ENCODE measurements around the gene CDH11. TPM values are rescaled to one million over a fixed set of nuclear protein-coding genes. Genes with fewer than 3 reads are reported as not detected.

The CDH11 gene
- total RNA-seq, 1 donor from 2014 or later, result 94.1 TPM

GRCh38 chr16:65124212-65124548 is 2.3 kb upstream of the CDH11 start:
- H3K36me3 ChIP-seq, result no peaks in the 10 kb centered on the region
- intact Hi-C loops (cut with DNase I), result no loop called here
- H3K4me3 ChIP-seq, result peak overlapping the region; percentile 59
- H3K27ac ChIP-seq, result peak overlapping the region; percentile 77
- no peak for TF ChIP-seq CTCF (IDR thresholded peaks at IDR 0.05)
- H3K4me1 ChIP-seq, result peaks cover 9% of the 10 kb centered on the region
- H3K27me3 ChIP-seq (ENCODE audit: low read depth), result peaks cover 42% of the 10 kb centered on the region
- DNase-seq (no peak), ATAC-seq (no peak)
- H3K9me3 ChIP-seq, result no peaks in the 10 kb centered on the region

GRCh38 chr16:65123396-65124211 is 1.7 kb upstream of the CDH11 start:
- ATAC-seq (peak; percentile 18 to 26), DNase-seq (peak; percentile 47)
- H3K27me3 ChIP-seq (ENCODE audit: low read depth), result peaks cover 42% of the 10 kb centered on the region
- peak overlapping the region; percentile 77 for H3K27ac ChIP-seq
- H3K4me1 ChIP-seq, result peaks cover 9% of the 10 kb centered on the region
- intact Hi-C loops (cut with DNase I), result no loop called here
- no peak for TF ChIP-seq CTCF (IDR thresholded peaks at IDR 0.05)
- H3K4me3 ChIP-seq, result peak overlapping the region; percentile 59
- no peaks in the 10 kb centered on the region for H3K9me3 ChIP-seq
- no peaks in the 10 kb centered on the region for H3K36me3 ChIP-seq

GRCh38 chr16:65122724-65123395 is 997 bp upstream of the CDH11 start:
- ATAC-seq (peak; percentile 60 to 63), DNase-seq (peak; percentile 49)
- Histone ChIP-seq H3K4me1 (peaks cover 9% of the 10 kb centered on the region), H3K36me3 (no peaks in the 10 kb centered on the region), H3K27me3 (ENCODE audit: low read depth) (peaks cover 42% of the 10 kb centered on the region), H3K27ac (peak overlapping the region; percentile 77), H3K9me3 (no peaks in the 10 kb centered on the region), H3K4me3 (peak overlapping the region; percentile 59)
- intact Hi-C loops (cut with DNase I), result no loop called here
- TF ChIP-seq CTCF (IDR thresholded peaks at IDR 0.05), result no peak

GRCh38 chr16:65120831-65121721 is 787 bp downstream of the CDH11 start:
- Histone ChIP-seq H3K4me1 (peaks cover 9% of the 10 kb centered on the region), H3K36me3 (no peaks in the 10 kb centered on the region), H3K27me3 (ENCODE audit: low read depth) (peaks cover 42% of the 10 kb centered on the region), H3K4me3 (peak overlapping the region; percentile 59), H3K9me3 (no peaks in the 10 kb centered on the region), H3K27ac (peak overlapping the region; percentile 76)
- ATAC-seq (peak; percentile 5 to 24), DNase-seq (no peak)
- intact Hi-C loops (cut with DNase I), result no loop called here
- TF ChIP-seq CTCF (IDR thresholded peaks at IDR 0.05), result no peak

GRCh38 chr16:65120461-65120830 is 1.4 kb downstream of the CDH11 start:
- no peak for TF ChIP-seq CTCF (IDR thresholded peaks at IDR 0.05)
- Histone ChIP-seq H3K4me3 (peak overlapping the region; percentile 59), H3K9me3 (no peaks in the 10 kb centered on the region), H3K27me3 (ENCODE audit: low read depth) (peaks cover 42% of the 10 kb centered on the region), H3K4me1 (peaks cover 9% of the 10 kb centered on the region), H3K27ac (peak overlapping the region; percentile 76), H3K36me3 (no peaks in the 10 kb centered on the region)
- DNase-seq (no peak), ATAC-seq (no peak)
- intact Hi-C loops (cut with DNase I), result no loop called here

Data from lower lobe of right lung (tissue), 2 donors.